Fibroblast of villous mesenchyme (primary cell): ENCODE results near the gene TCOF1. TPM values are rescaled to one million over a fixed set of nuclear protein-coding genes. Genes with fewer than 3 reads are reported as not detected.

Source experiments
- DNase-seq: peaks from one replicate; pipeline ENCODE4 v3.0.0-alpha.2; 2010; ENCODE audit warnings: low read depth
- H3K4me3 ChIP-seq: 2 replicates; pipeline ENCODE4 v1.5.1; 2011; ENCODE audit warnings: low read depth, mild to moderate bottlenecking, low read length
- CTCF ChIP-seq: IDR thresholded peaks from 2 replicates; pipeline ENCODE4 v1.5.1; 2012; ENCODE audit warnings: low read depth, mild to moderate bottlenecking, low read length; ENCODE audit not compliant: insufficient read depth
- total RNA-seq: library from RNA; depleted of rRNA; stranded (reverse); fragments of >200 nt; gene quantifications from 2 replicates; pipeline ENCODE4 v1.2.3, GENCODE V29; 2012

The TCOF1 gene
- total RNA-seq, 1 donor = 23.7 TPM

- TF ChIP-seq CTCF = no peak
- no peak for DNase-seq
Observed at GRCh38 chr5:150393096-150393645, 35.7 kb downstream of the TCOF1 start.

GRCh38 chr5:150394131-150394530, 36.6 kb downstream of the TCOF1 start:
- peak; percentile 10 for DNase-seq
- no peak overlapping the region for H3K4me3 ChIP-seq
- no peak for TF ChIP-seq CTCF

More at GRCh38 chr5:150393096-150393645, 35.7 kb downstream of the TCOF1 start:
- H3K4me3 ChIP-seq = no peak overlapping the region

- no peak for TF ChIP-seq CTCF
- H3K4me3 ChIP-seq = no peak overlapping the region
Observed at GRCh38 chr5:150394912-150395687, 37.6 kb downstream of the TCOF1 start.

GRCh38 chr5:150395688-150395975, 38.1 kb downstream of the TCOF1 start:
- no peak overlapping the region for H3K4me3 ChIP-seq
- DNase-seq = no peak
- no peak for TF ChIP-seq CTCF

More at GRCh38 chr5:150394912-150395687, 37.6 kb downstream of the TCOF1 start:
- no peak for DNase-seq

- TF ChIP-seq CTCF = no peak
- DNase-seq = no peak
Observed at GRCh38 chr5:150396267-150396666, 38.8 kb downstream of the TCOF1 start.

GRCh38 chr5:150397146-150397781, 39.8 kb downstream of the TCOF1 start:
- no peak for TF ChIP-seq CTCF
- DNase-seq = peak; percentile 33
- no peak overlapping the region for H3K4me3 ChIP-seq

More at GRCh38 chr5:150396267-150396666, 38.8 kb downstream of the TCOF1 start:
- no peak overlapping the region for H3K4me3 ChIP-seq
